HepG2 (cell line): ENCODE results near the gene ZMYND8. TPM values are rescaled to one million over a fixed set of nuclear protein-coding genes. Genes with fewer than 3 reads are reported as not detected.

Experiments used
- ATM ChIP-seq: fragments of 450-650 bp; IDR thresholded peaks from 2 replicates; pipeline ENCODE4 v1.7.1; 2017; ENCODE audit warnings: mild to moderate bottlenecking, borderline replicate concordance
- BRF2 ChIP-seq: sonication (generic); formaldehyde crosslinking; IDR thresholded peaks from 2 replicates; pipeline ENCODE4 v1.8.1; 2022; ENCODE audit warnings: mild to moderate bottlenecking, missing genetic modification reagents
- HMGXB4 ChIP-seq, 2 experiments: sonication (generic) in 1 of 2; formaldehyde crosslinking in 1 of 2; IDR thresholded peaks; 2 replicates each; pipeline versions ENCODE4 v1.4.0 to v1.6.1; 2018 to 2020; ENCODE audit warnings: missing genetic modification reagents in 2 of 2, borderline replicate concordance in 1 of 2, low read depth in 1 of 2, mild to moderate bottlenecking in 1 of 2, missing biosample characterization in 1 of 2
- NFIC ChIP-seq: IDR thresholded peaks from 2 replicates; pipeline ENCODE4 v1.6.1; 2012; ENCODE audit warnings: mild to moderate bottlenecking, low read length, inconsistent platforms
- PRPF4 ChIP-seq: fragments of 200-400 bp; formaldehyde crosslinking; IDR thresholded peaks from 2 replicates; pipeline ENCODE4 v1.6.1; 2016; ENCODE audit warnings: low read length, low read depth; ENCODE audit not compliant: poor library complexity, severe bottlenecking
- RXRB ChIP-seq: IDR thresholded peaks from 2 replicates; pipeline ENCODE4 v1.6.1; 2016; ENCODE audit warnings: borderline replicate concordance, missing genetic modification reagents, missing compliant biosample characterization
- SALL1 ChIP-seq: sonication (generic); formaldehyde crosslinking; IDR thresholded peaks from 2 replicates; pipeline ENCODE4 v1.8.0; 2022; ENCODE audit warnings: mild to moderate bottlenecking, missing genetic modification reagents
- ZFP82 ChIP-seq: sonication (generic); formaldehyde crosslinking; IDR thresholded peaks from 2 replicates; pipeline ENCODE4 v1.5.1; 2020; ENCODE audit warnings: mild to moderate bottlenecking, missing genetic modification reagents, borderline replicate concordance
- ZNF318 ChIP-seq: sonication (generic); formaldehyde crosslinking; IDR thresholded peaks from 2 replicates; pipeline ENCODE4 v1.4.0; 2020; ENCODE audit warnings: mild to moderate bottlenecking, missing genetic modification reagents
- ZNF557 ChIP-seq: sonication (generic); formaldehyde crosslinking; IDR thresholded peaks from 2 replicates; pipeline ENCODE4 v1.4.0; 2020; ENCODE audit warnings: missing genetic modification reagents
- ZSCAN29 ChIP-seq: sonication (generic); formaldehyde crosslinking; conservative IDR thresholded peaks from 2 replicates; pipeline ENCODE4 v1.4.0; 2020; ENCODE audit warnings: mild to moderate bottlenecking, missing genetic modification reagents
- polyA plus RNA-seq, 8 experiments: library from polyadenylated mRNA; depleted of rRNA in 3 of 8; stranded (reverse) in 7 of 8; unstranded in 1 of 8; fragments of >200 nt; fragmentation: Illumina TruSeq in 4 of 8; extraction: Trizol in 4 of 8; gene quantifications; 2 replicates each; pipeline versions ENCODE4 v1.2.1 to v1.2.3, GENCODE V29; 2011 to 2016; ENCODE audit warnings: low read depth in 4 of 8, missing spikeins in 1 of 8, mixed read lengths in 1 of 8; ENCODE audit not compliant: insufficient read depth in 1 of 8
- total RNA-seq, 5 experiments: library from RNA; depleted of rRNA; stranded (reverse); fragments of >200 nt; fragmentation: Illumina TruSeq; extraction: Trizol; gene quantifications; 2 replicates each; pipeline ENCODE4 v1.2.3, GENCODE V29; 2016; ENCODE audit warnings: low read depth in 1 of 5
- TF ChIP-seq, protein P1 (sequence below): IDR thresholded peaks from 2 replicates; pipeline ENCODE4 v1.6.1; 2016

The ZMYND8 gene
- total and polyA plus RNA-seq, 2 of the 13 experiments (the other 11 are each of a cell fraction or from before 2014, with no cell fraction given): 53.9 to 84.7 TPM

DNA sequence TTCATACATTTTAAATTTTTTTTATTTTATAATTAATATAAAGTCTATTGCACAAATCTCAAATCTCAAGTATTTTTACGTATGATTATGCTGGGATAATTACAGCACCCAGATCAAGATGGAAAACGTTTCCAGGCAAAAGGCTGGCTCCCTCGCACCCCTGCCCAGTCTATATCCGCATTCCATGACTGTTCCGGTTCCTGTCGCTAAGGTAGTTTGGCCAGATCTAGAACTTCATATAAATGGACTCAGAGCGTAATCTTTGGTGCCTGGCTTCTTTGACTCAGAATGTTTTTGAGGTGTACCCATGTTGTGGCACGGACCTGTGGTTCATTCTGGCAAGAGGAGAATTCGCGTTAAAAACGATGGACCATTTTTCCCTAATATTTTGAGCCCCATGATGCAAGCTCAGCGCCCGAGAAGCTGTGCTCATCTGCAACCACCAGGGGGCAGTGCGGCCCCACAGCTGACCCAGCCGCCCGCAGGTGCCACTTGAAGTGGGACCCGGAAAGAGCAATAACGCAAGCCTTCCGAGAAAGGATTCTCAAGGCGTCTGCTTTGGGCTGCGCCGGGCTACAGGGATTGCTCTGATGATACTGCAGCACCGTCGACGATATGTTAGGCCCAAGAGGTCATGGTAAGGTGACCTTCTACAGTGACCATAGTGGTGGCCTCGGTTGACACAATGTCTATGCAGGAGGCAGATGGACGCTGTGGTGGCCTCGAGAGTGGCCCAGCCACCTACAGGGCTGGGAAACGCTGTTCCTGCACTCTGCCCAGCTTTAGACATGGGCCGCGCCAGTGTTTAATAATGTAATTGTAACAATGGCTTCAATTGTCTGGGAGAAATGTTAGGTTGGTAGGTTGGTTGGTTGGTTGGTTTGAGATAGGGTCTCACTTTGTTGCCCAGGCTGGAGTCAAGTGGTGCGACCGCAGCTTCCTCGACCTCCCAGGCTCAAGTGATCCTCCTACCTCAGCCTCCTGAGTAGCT, 160.1 kb downstream of the ZMYND8 start (continued):
- TF ChIP-seq PRPF4 (no peak), ATM (no peak), NFIC (no peak), ZSCAN29 (CRISPR knock-in tag) (peak; percentile 75; the same call in 1 of the 2 replicates), BRF2 (no peak), RXRB (CRISPR knock-in tag) (peak; percentile 73), SALL1 (peak; percentile 75; the same call in 1 of the 2 replicates), ZNF557 (CRISPR knock-in tag) (no peak), ZFP82 (CRISPR knock-in tag) (no peak), HMGXB4 (CRISPR knock-in tag; IDR thresholded peaks at IDR 0.05; ENCODE audit: borderline replicate concordance in 1 of 2, low read depth in 1 of 2) (peak; percentile 88 to 95), ZNF318 (CRISPR knock-in tag) (0 out of 2 replicates have a peak, but pooled peaks have one; percentile 20)
- TF ChIP-seq, protein P1, sequence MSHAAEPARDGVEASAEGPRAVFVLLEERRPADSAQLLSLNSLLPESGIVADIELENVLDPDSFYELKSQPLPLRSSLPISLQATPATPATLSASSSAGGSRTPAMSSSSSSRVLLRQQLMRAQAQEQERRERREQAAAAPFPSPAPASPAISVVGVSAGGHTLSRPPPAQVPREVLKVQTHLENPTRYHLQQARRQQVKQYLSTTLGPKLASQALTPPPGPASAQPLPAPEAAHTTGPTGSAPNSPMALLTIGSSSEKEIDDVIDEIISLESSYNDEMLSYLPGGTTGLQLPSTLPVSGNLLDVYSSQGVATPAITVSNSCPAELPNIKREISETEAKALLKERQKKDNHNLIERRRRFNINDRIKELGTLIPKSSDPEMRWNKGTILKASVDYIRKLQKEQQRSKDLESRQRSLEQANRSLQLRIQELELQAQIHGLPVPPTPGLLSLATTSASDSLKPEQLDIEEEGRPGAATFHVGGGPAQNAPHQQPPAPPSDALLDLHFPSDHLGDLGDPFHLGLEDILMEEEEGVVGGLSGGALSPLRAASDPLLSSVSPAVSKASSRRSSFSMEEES (CRISPR knock-in tag): peak; percentile 73; the same call in 1 of the 2 replicates
